MG63 (cell line): Measurements from ENCODE around the gene APOBEC3A. TPM values are rescaled to one million over a fixed set of nuclear protein-coding genes. Genes with fewer than 3 reads are reported as not detected.

Experiments used
- DNase-seq: peaks from one replicate; pipeline ENCODE4 v3.0.0-alpha.2; 2020
- H3K27me3 ChIP-seq: fragments of 250-450 bp; sonication (Bioruptor Pico); 2 replicates; pipeline ENCODE4 v1.5.1; 2020; ENCODE audit warnings: mild to moderate bottlenecking, moderate library complexity
- H3K36me3 ChIP-seq: fragments of 250-450 bp; sonication (Bioruptor Pico); 2 replicates; pipeline ENCODE4 v1.5.1; 2020; ENCODE audit warnings: mild to moderate bottlenecking, moderate library complexity
- H3K4me3 ChIP-seq: fragments of 250-450 bp; sonication (Bioruptor Pico); 2 replicates; pipeline ENCODE4 v1.5.1; 2020; ENCODE audit warnings: mild to moderate bottlenecking, moderate library complexity
- H3K9me3 ChIP-seq: fragments of 250-450 bp; sonication (Bioruptor Pico); 2 replicates; pipeline ENCODE4 v1.5.1; 2020; ENCODE audit warnings: mild to moderate bottlenecking, moderate library complexity
- total RNA-seq: library from RNA; depleted of rRNA; stranded (reverse); fragments of >200 nt; shearing (Covaris generic); gene quantifications from 2 replicates; pipeline ENCODE4 v1.2.3, GENCODE V29; 2014; ENCODE audit warnings: low replicate concordance; rRNA removed

Gene APOBEC3A
- total RNA-seq, result not detected in 2 replicates

DNA sequence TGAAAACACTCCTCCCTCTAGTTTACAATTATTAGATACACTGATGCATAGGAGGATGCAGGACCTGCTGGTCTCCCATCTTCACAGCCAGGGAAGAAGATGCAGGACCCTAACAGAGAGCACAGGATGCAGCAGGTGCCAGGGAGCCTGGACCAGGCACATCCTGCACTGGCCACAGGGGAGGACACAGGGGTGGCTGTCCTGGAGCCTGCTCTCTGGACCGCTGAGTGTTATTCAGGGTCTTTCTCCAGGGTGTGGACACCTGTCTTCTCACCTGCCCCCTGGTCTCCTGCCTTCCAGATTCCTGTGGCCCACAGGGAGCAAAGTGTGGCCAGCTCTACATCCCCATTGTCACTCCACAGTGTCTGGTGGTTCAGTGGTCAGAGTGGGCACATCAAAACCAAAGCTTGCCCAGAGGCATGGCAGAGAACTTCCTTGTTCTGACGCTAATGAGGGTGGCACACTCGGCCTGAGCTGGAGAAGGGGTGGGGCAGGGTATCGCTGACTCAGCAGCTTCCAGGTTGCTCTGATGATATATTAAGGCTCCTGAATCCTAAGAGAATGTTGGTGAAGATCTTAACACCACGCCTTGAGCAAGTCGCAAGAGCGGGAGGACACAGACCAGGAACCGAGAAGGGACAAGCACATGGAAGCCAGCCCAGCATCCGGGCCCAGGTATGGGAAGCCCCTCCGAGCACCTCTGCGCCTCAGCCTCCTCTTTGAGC lies at the start of gene APOBEC3A:
APOBEC3A (plus strand) TSS at position 564 of the 725 bp plus-strand sequence; CDS start at position 647, 83 bp downstream.
- no peaks in the 10 kb centered on the region for H3K9me3 ChIP-seq
- no peak for DNase-seq
- H3K4me3 ChIP-seq, result no peak within 1 kb of the TSS
- no peaks in the 10 kb centered on the region for H3K27me3 ChIP-seq
- no peaks in the 10 kb centered on the region for H3K36me3 ChIP-seq

DNA sequence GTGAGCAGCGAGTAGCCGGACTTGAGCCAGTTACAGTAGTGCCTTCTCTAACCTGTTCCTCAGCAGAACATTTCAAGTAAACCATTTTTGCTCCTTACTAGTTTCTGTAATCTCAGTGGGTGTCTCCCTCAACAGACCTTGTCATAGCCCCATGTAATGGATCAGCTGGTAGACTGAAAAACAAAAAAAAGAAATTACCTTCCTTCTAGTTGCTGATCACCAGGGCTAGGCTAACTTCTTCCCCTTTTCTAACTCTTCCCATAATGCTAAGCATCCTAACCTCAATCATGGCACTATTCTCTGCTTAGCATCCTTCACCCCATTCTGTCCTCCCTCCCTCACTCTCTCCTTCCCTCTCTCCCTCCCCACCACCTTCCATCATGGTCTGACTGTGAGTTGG lies 49.6 kb upstream of the APOBEC3A start:
- H3K36me3 ChIP-seq, result no peaks in the 10 kb centered on the region
- no peak for DNase-seq
- H3K4me3 ChIP-seq, result no peak overlapping the region
- peaks cover 9% of the 10 kb centered on the region for H3K9me3 ChIP-seq
- H3K27me3 ChIP-seq, result peaks cover 16% of the 10 kb centered on the region

DNA sequence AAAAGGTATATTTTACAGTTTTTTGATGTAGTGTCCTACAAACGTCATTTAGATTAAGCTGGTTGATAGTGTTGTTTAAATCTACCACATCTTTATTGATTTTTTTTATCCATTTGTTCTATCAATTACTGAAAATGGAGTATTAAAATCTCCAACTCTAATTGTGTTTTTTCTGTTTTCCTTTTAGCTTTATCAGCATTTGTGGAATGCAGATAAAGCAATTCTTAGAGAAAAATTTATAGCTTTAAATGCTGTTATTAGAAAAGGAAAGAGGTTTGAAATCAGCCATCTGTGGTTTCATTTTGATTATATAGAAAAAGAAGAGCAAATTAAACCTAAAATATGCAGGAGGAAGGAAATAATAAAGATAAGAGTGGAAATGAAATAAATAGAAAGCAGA lies 46.0 kb upstream of the APOBEC3A start:
- no peaks in the 10 kb centered on the region for H3K36me3 ChIP-seq
- no peak overlapping the region for H3K4me3 ChIP-seq
- H3K27me3 ChIP-seq, result peaks cover 18% of the 10 kb centered on the region
- H3K9me3 ChIP-seq, result no peaks in the 10 kb centered on the region
- no peak for DNase-seq

DNA sequence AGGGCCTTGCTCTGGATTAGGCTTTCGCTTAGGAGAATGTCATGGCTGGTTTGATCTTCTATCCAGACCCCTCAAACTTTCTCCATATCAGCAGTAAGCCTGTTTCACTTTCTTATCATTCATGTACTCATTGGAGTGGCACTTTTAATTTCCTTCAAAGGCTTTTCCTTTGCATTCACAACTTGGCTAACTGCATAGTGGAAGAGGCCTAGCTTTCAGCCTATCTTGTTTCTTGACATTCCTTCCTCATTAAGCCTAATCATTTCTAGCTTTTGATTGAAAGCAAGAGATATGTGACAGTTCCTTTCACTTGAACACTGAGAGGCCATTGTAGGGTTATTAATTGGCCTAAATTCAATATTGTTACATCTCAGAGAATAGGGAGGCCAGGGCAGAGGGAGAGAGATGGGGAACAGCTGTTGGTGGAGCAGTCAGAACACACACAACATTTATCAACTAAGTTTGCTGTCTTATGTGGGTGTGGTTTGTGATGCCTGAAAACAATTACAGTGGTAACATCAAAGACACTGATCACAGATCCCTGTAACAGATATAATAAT lies 37.7 kb upstream of the APOBEC3A start:
- H3K4me3 ChIP-seq, result no peak overlapping the region
- DNase-seq, result no peak
- H3K27me3 ChIP-seq, result peaks cover 6% of the 10 kb centered on the region
- no peaks in the 10 kb centered on the region for H3K36me3 ChIP-seq
- no peaks in the 10 kb centered on the region for H3K9me3 ChIP-seq

DNA sequence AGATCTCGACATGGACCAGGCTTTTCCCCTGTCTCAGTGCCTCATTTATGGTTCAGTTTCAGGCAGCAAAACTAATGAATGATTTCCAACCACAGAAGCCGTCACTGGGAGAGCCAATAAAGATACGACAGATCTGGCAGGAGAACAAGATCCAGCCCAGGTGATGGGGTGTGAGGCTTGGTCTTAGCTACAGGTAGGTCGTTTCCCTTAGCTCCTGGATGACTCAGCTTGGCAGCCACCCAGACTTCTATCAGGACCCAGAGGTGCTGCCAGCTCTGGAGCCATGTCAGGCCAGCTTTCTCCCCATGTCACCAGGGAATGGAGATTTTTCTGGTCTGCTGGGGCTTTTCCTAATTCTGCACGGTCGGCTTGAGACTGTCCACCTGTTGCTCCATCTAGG lies 36.3 kb upstream of the APOBEC3A start:
- no peaks in the 10 kb centered on the region for H3K9me3 ChIP-seq
- H3K27me3 ChIP-seq, result peaks cover 5% of the 10 kb centered on the region; the same call in 1 of the 2 replicates
- no peaks in the 10 kb centered on the region for H3K36me3 ChIP-seq
- H3K4me3 ChIP-seq, result no peak overlapping the region
- DNase-seq, result no peak

DNA sequence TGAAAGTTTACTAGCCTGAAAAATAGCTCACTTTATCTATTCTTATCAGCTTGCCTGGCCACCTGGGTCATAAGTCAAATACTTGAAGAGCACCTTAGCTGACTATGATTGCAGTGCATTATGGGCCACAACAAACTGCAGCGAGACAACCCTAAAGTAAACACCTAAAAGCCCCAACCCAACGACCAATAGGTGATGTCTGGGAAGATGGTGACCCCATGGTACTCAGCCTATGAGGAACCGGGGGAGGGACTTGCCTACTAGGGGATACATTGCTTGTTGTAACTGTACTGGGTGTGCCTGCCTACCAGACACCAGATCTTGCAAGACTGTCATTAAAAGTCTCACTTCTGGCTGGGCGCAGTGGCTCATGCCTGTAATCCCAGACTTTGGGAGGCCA lies 35.6 kb upstream of the APOBEC3A start:
- Histone ChIP-seq H3K9me3 (no peaks in the 10 kb centered on the region), H3K27me3 (peaks cover under 1% of the 10 kb centered on the region; the same call in 1 of the 2 replicates), H3K36me3 (no peaks in the 10 kb centered on the region), H3K4me3 (no peak overlapping the region)
- no peak for DNase-seq

DNA sequence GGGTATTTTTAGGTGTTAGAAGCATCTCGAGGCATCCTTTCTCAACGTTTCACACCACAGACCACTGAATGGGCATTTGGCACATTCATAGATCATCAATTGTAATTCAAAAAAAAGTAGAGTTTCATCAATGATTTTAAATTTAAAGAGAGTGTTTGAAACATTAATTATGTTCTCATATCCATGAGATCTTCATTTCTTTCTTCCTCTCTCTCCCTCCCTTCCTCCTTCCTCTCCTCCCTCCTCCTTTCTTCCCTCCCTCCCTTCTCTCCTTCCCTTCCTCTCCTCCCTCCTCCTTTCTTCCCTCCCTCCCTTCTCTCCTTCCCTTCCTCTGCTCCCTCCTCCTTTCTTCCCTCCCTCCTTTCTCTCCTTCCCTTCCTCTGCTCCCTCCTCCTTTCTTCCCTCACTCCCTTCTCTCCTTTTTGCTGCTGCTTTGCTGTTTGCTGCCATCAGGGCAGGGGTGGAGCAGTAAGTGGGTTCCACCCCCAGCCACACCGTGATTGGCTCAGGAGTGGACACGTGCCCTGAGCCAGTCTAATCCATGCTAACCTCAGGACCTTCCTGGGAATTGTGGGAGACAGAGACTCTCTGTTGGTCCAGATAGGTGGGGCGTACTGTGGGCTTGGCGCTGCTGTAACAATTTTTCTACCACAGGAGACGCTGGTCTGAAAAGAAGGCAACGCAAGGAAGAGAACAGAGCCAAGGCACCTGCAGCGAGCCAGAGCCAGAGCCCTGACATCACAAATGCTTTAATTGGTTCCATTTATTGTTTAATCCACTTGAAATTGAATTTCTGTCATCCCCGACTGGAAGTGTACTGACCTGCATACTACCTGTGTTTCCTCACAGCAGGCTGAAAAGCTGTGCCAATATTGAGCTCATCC lies 33.7 kb upstream of the APOBEC3A start:
- Histone ChIP-seq H3K4me3 (peak overlapping the region; percentile 16), H3K27me3 (no peaks in the 10 kb centered on the region; the same call in 1 of the 2 replicates), H3K36me3 (no peaks in the 10 kb centered on the region), H3K9me3 (no peaks in the 10 kb centered on the region)
- peak; percentile 87 for DNase-seq

DNA sequence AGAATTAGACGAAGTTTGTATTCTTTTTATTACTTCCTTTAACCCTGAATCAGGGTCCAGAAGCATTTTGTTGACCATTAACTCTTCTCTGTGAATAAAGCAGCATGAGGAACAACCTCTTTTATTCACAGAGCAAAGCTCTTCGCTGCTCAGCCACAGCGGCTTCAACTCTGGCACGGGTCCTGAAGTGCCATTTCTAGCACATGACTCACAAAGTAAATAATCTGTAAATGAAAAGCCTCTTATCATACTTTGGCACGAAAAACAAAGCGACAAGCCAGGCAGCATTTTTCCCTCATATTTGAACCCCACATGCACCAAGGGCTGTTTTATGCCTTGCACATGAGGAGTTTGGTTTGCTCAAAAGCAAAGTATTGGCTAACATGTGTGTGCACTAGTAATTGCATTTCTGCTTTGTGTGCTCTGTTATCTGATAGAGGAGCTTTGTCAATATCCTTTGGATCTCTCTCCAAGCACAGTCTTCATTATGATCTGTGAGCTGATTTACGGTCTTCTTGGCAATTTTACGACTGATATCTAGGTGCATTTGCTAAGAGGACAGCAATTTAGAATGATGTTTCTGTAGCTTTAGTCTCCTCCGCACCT lies 33.0 kb upstream of the APOBEC3A start:
- Histone ChIP-seq H3K4me3 (peak overlapping the region; percentile 16), H3K27me3 (no peaks in the 10 kb centered on the region), H3K9me3 (no peaks in the 10 kb centered on the region)

DNA sequence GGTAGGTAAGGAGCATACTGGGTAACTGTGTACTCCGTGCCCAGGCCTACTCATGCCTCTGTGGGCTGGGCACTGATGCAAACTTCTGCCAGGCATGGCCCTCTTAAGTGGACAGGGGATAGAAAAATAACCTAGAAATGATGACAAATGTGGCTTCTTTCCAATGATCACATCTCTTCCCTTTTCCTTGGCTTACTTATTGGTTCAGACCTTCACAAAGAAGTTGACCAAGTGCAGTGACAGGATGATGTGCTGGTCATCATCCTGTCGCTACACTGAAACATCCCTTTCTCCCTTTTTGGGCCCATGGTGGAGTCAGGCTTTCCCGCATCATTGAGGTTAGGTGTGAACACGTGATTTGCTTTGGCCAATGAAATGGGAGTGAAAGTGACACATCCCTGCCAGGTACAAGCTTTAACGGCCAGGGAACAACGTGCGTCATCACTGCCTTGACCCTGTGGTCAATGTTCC lies 31.8 kb upstream of the APOBEC3A start:
- Histone ChIP-seq H3K4me3 (no peak overlapping the region), H3K9me3 (no peaks in the 10 kb centered on the region), H3K27me3 (no peaks in the 10 kb centered on the region), H3K36me3 (no peaks in the 10 kb centered on the region)
- peak; percentile 70 for DNase-seq

More for the DNA sequence above, 33.0 kb upstream of the APOBEC3A start:
- peak; percentile 85 for DNase-seq
- no peaks in the 10 kb centered on the region for H3K36me3 ChIP-seq

DNA sequence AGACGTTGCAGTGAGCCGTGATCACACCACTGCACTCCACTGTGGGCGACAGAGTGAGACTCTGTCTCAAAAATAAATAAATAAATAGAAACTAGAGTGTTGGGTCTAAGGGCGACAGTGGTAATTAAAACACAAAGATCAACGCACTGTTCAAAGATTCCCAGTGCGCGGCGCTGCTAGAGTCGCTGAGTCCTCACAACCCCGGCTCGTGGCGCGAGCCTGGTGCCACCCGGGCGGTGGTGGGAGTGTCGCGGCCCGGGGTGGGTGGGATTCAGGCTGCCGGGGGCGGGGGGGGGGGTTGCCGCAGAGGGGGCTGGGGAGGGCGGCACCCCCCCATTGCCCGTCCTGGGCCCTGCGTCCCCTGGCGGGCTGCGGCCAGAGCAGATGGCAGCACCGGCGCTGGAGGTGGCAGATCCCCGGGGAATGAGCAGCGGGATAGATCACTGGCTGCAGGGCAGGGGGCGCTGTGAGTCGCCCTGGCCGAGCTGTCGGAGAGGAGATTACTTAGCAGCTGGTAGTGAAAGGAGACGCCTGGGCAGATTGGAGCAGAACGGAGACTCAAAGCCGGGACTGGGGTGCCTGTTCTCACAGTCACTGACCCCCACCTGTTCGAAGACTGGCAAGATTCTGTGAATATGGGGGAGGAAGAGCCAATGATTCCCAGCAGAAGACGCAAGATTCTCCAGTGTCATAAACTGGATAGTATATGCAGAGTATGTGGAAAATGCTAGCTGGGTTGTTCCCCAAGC lies 30.2 kb upstream of the APOBEC3A start:
- Histone ChIP-seq H3K36me3 (no peaks in the 10 kb centered on the region), H3K27me3 (no peaks in the 10 kb centered on the region), H3K9me3 (no peaks in the 10 kb centered on the region), H3K4me3 (no peak overlapping the region)
- peak; percentile 60 for DNase-seq

DNA sequence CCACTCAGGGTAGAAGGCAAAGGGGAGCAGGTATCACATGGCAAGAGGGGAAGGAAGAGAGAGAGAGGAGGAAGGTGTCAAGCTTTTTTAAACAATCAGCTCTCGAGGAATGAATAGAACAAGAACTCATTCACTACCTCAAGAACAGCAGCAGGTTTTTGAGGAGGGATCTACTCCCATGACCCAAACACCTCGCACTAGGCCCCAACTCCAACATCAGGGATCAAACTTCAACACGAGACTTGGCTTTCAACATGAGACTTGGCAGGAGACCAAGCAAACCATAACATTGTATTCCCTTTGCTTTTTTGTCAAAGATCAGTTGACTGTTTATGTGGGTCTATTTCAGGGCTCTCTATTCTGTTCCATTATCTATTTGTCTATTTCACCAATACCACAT lies 26.9 kb upstream of the APOBEC3A start:
- Histone ChIP-seq H3K4me3 (no peak overlapping the region), H3K9me3 (no peaks in the 10 kb centered on the region), H3K27me3 (no peaks in the 10 kb centered on the region), H3K36me3 (no peaks in the 10 kb centered on the region)
- no peak for DNase-seq

DNA sequence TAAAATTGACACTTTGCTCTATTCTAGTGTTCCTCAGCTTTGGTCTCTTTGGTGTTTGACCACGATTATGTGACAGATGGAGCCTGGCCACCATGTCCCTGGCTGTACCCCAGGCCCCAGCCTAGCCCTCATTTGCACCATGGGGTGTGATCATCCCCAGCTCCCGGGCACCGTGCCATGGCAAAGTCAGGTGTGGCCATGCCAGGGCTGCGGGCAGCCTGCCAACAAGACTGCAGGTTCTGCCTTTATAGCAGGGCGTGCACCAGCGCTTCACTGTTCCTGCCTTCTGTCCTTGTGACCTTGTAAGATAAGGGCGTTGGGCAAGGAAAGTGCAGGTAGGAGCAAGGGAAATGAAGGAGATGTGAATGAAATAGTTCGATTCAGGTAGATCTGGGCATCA lies 22.4 kb upstream of the APOBEC3A start:
- 0 out of 2 replicates have a peak, but pooled peaks cover 3% of the 10 kb centered on the region for H3K27me3 ChIP-seq
- DNase-seq, result no peak
- H3K36me3 ChIP-seq, result no peaks in the 10 kb centered on the region
- no peaks in the 10 kb centered on the region for H3K9me3 ChIP-seq
- H3K4me3 ChIP-seq, result no peak overlapping the region

DNA sequence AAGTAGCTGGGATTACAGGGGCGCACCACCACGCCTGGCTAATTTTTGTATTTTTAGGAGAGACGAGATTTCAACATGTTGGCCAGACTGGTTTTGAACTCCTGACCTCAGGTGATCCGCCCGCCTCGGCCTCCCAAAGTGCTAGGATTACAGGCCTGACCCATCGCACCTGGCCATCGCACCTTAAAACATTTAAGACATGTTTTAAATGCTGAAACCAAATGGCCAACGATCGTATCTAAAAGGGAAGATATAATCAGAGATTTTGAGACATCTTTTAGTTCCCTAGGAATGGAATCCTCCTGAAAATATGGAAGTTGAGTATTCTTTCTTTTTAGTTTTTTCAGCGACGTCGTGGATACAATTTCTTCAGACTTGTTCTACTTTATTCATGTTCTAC lies 21.8 kb upstream of the APOBEC3A start:
- DNase-seq, result no peak

DNA sequence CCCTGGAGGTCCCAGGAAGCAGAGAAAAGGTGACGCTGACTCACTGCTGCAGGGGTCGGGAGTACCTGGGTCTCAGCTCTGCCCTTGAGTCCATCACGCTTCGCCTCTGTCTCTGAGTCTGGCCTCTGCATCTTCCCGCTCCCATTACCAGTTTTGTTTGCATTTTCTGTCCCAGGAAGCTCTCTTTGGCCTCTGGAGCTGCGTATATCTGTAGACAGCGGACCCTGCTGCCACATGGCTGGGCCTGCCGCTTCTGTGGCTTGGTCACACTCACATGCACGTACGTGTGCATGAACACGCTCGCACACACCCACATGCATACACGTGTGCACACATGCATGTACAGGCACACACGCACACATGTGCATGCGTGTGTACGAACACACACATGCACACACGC lies 20.8 kb upstream of the APOBEC3A start:
- Histone ChIP-seq H3K9me3 (no peaks in the 10 kb centered on the region), H3K36me3 (no peaks in the 10 kb centered on the region), H3K4me3 (no peak overlapping the region), H3K27me3 (peaks cover 3% of the 10 kb centered on the region; the same call in 1 of the 2 replicates)
- no peak for DNase-seq

More for the DNA sequence above, 21.8 kb upstream of the APOBEC3A start:
- no peak overlapping the region for H3K4me3 ChIP-seq
- 0 out of 2 replicates have a peak, but pooled peaks cover 3% of the 10 kb centered on the region for H3K27me3 ChIP-seq
- no peaks in the 10 kb centered on the region for H3K36me3 ChIP-seq
- no peaks in the 10 kb centered on the region for H3K9me3 ChIP-seq

DNA sequence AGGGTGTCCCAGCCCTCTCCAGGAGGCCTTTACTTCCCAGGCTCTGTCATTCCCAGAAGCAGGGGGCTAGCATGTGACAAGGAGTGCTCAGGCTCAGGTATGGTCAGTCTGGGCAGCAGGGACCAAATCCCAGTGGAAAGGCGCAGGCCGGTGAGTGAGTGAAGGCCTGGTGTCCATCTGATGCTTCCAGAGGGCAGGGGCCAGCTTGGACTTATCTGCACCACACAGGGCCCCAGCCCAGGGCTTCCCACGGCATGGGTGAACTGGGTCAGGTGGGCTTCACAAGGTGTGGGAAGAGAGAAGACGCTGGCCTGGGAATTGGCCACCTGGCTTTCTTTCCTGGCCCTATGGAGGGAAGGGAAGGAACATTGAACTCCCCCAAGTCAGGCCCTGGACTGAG lies 20.4 kb upstream of the APOBEC3A start:
- H3K36me3 ChIP-seq, result no peaks in the 10 kb centered on the region
- H3K27me3 ChIP-seq, result peaks cover 3% of the 10 kb centered on the region; the same call in 1 of the 2 replicates
- no peak for DNase-seq
- H3K9me3 ChIP-seq, result no peaks in the 10 kb centered on the region
- no peak overlapping the region for H3K4me3 ChIP-seq

DNA sequence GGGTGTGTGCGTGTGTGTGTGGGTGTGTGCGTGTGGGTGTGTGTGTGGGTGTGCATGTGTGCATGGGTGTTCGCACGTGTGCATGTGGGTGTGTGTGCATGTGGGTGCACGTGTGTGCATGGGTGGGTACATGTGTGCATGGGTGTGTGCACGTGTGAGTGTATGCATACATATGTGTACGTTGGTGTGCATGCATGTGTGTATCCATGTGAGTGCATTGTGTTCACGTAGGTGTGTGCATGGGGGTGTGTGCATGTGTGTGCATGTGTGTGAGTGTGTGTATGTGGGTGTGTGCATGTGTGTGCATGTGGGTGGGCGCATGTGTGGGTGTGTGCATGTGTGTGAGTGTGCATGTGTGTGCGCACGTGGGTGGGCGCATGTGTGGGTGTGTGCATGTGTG lies 19.9 kb upstream of the APOBEC3A start:
- DNase-seq, result no peak
- Histone ChIP-seq H3K9me3 (no peaks in the 10 kb centered on the region), H3K4me3 (no peak overlapping the region), H3K27me3 (peaks cover 3% of the 10 kb centered on the region; the same call in 1 of the 2 replicates), H3K36me3 (no peaks in the 10 kb centered on the region)
